Psoas muscle (tissue), 8 donors: ENCODE data around the gene NUFIP1. TPM values are rescaled to one million over a fixed set of nuclear protein-coding genes. Genes with fewer than 3 reads are reported as not detected.
"Not testable (repeated sequence)": the region's sequence is repeated elsewhere in the genome, so short reads cannot be mapped to it uniquely, and the experiment has no call there.

ENCODE experiments used
- ATAC-seq, 4 donors: fragments of 200-7000 bp; cut with Tn5 transposase; one replicate each; pipeline ENCODE4 v1.9.1; 2020; ENCODE audit warnings: moderate library complexity in 3 of 4, mild to moderate bottlenecking in 2 of 4
- DNase-seq, 2 donors: peaks; one replicate each; pipeline ENCODE4 v3.0.0-alpha.2; 2020
- H3K27ac ChIP-seq: fragments of 200-600 bp; one replicate; pipeline ENCODE4 v1.8.0; 2022
- H3K27me3 ChIP-seq, 3 donors: fragments of 200-600 bp in 1 of 3; one replicate each; pipeline versions ENCODE4 v1.6.1 to v1.8.0; 2013 to 2022; ENCODE audit warnings: low read length in 2 of 3, mild to moderate bottlenecking in 2 of 3, moderate library complexity in 1 of 3; ENCODE audit not compliant: insufficient read depth in 3 of 3
- H3K36me3 ChIP-seq, 2 donors: fragments of 200-600 bp in 1 of 2; one replicate each; pipeline versions ENCODE4 v1.6.1 to v1.8.0; 2013 to 2022; ENCODE audit warnings: low read depth in 1 of 2, mild to moderate bottlenecking in 1 of 2, moderate library complexity in 1 of 2; ENCODE audit not compliant: insufficient read depth in 1 of 2
- H3K4me1 ChIP-seq: fragments of 200-600 bp; one replicate; pipeline ENCODE4 v1.8.0; 2022
- H3K4me3 ChIP-seq: fragments of 200-600 bp; one replicate; pipeline ENCODE4 v1.8.0; 2022; ENCODE audit warnings: mild to moderate bottlenecking
- H3K9me3 ChIP-seq: fragments of 200-600 bp; one replicate; pipeline ENCODE4 v1.8.0; 2022
- WGBS, 3 donors: extraction: QIAGEN DNeasy Blood & Tissue Kit; methylation state at CpG; one replicate each; pipeline versions ENCODE4 v1.1.6 to v1.1.7; 2013; 5-methylcytosine and 5-hydroxymethylcytosine counted together
- intact Hi-C, 2 donors: fragments of 100-400 bp; cut with DNase I; formaldehyde crosslinking; loops; one replicate each; pipeline versions ENCODE4 v1.11.0 to v1.14.2; 2022
- polyA plus RNA-seq, 3 donors: library from polyadenylated mRNA; stranded (reverse); fragments of 200-250 nt; gene quantifications; one replicate each; pipeline ENCODE4 v1.2.3, GENCODE V29; 2013
- total RNA-seq, 4 donors: library from RNA; stranded (reverse); fragmentation: NEBNext Ultra II Directional in 2 of 4; extraction: Animal tissue kit (Norgen Biotek cat#: 25700) in 2 of 4; gene quantifications; one replicate each; pipeline versions ENCODE4 v1.2.1 to v1.2.4, GENCODE V29; 2021 to 2023
- TF ChIP-seq, protein P1 (sequence below): fragments of 200-600 bp; IDR thresholded peaks from one replicate; pipeline ENCODE4 v1.8.0; 2022; ENCODE audit warnings: antibody characterized with exemption
- donor health status: healthy with polysubstance abuse.
- donor health status: DM: no; HTN: no; CAD: no; lungs with moderate emphysema.
- donor health status: Bipolar disorder and iron deficiency.
- donor health status: healthy.
- donor health status: DM: yes; HTN: yes; CAD: no.
- donor health status: DM: no; HTN: no; CAD: no.
- donor health status: DM: no; HTN: no; CAD: no.
- donor health status: DM: yes; HTN: yes; CAD: no.

The NUFIP1 gene
- total and polyA plus RNA-seq, 7 donors: 3.4 to 7.5 (median 6.0) TPM

DNA sequence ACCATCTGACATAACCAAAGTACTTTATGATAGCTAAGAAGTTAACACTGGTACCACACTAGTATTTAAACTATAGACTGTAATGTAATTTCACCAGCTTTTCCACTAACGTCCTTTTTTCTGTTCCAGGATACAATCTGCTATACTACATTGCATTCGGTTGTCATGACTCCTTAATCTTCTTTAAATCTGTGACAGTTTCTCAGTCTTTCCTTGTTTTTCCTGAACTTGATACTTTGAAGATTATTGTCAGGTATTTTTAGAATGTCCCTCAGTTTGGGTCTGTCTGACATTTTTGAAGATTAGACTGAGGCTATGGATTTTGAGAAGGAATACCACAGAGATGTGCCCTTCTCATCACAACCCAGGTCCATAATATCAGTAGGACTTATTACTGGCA lies 36.6 kb downstream of the NUFIP1 start:
- DNase-seq: no peak
- H3K4me1 ChIP-seq: peaks cover 30% of the 10 kb centered on the region
- no peaks in the 10 kb centered on the region for H3K9me3 ChIP-seq
- no peak for ATAC-seq
- no peak overlapping the region for H3K27ac ChIP-seq
- no peak overlapping the region for H3K4me3 ChIP-seq
- intact Hi-C loops: no loop called here
- no peaks in the 10 kb centered on the region for H3K27me3 ChIP-seq
- TF ChIP-seq, protein P1, sequence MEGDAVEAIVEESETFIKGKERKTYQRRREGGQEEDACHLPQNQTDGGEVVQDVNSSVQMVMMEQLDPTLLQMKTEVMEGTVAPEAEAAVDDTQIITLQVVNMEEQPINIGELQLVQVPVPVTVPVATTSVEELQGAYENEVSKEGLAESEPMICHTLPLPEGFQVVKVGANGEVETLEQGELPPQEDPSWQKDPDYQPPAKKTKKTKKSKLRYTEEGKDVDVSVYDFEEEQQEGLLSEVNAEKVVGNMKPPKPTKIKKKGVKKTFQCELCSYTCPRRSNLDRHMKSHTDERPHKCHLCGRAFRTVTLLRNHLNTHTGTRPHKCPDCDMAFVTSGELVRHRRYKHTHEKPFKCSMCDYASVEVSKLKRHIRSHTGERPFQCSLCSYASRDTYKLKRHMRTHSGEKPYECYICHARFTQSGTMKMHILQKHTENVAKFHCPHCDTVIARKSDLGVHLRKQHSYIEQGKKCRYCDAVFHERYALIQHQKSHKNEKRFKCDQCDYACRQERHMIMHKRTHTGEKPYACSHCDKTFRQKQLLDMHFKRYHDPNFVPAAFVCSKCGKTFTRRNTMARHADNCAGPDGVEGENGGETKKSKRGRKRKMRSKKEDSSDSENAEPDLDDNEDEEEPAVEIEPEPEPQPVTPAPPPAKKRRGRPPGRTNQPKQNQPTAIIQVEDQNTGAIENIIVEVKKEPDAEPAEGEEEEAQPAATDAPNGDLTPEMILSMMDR: no peak
- 84 to 88% (median 84%) methylated on average over 2 of the region's 2 CpGs for WGBS, 3 donors
- H3K36me3 ChIP-seq: peaks cover 0 to 13% of the 10 kb centered on the region in 2 donors

DNA sequence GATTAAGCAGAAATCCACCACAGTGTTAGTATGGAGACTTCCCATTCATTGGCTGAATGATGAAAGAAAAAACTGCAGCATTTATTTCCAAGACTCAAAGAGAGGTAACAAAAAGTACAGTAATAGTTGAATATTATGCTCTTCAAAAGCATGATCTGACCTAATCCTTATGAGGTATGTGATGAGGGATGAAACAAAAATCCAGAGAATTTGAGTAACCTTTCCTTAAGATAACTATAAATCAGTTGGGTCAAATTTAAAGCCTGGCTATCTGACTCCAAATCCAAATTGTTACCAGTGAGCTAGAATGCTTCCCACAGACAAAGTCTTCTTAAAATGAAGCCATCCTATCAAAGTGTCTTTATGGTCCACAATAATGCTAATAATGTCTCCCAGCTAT lies 38.1 kb downstream of the NUFIP1 start:
- H3K4me1 ChIP-seq: peaks cover 30% of the 10 kb centered on the region
- DNase-seq: no peak
- no peak overlapping the region for H3K27ac ChIP-seq
- H3K36me3 ChIP-seq: peaks cover 0 to 12% of the 10 kb centered on the region in 2 donors
- ATAC-seq: no peak
- TF ChIP-seq, protein P1: no peak
- no peak overlapping the region for H3K4me3 ChIP-seq
- no peaks in the 10 kb centered on the region for H3K27me3 ChIP-seq
- intact Hi-C loops: no loop called here
- no peaks in the 10 kb centered on the region for H3K9me3 ChIP-seq

DNA sequence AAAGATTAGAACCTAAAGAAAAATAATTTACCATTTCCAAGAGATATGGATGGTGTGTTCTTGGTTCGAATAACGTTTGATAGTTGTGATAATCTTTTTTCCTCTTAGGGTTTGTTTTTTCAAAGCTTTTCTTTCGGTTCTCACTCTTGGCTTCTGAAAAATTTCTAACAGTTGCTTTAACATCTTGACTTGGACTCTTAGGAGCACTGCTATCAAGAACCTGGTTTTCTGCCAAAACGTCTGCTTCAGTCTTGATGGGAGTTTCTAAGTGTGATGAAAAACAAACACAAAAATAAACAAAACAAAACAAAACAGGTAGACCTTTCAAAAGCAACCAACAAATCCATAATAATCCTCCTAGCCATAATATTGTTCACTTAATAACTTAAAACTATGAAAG lies 45.9 kb downstream of the NUFIP1 start:
- DNase-seq, ATAC-seq, H3K9me3 ChIP-seq, H3K27me3 ChIP-seq, H3K4me1 ChIP-seq, H3K4me3 ChIP-seq, intact Hi-C loops, H3K27ac ChIP-seq: not testable (repeated sequence)
- H3K36me3 ChIP-seq: peaks cover 0 to 18% of the 10 kb centered on the region in 2 donors
- WGBS, 3 donors: 58 to 74% (median 58%) methylated on average over 4 of the region's 4 CpGs

DNA sequence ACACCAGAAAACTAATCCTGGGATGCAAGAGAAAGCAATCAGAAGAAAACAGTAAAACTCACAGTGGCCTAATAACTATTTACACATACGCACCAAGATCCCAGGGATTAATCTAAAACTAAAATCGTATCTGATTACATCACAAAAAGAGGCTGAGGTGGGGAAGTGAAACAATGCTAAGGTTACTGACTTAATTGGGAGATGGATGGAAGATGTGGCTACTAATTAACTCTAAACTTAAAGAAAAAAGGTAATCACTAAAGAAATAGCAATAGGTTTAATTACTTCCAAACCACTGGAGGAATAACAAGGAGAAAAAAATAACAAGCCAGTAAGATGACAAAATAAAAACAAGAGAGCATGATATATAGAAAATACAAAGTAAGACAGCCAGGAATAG lies 50.4 kb downstream of the NUFIP1 start:
- no peak for ATAC-seq

DNA sequence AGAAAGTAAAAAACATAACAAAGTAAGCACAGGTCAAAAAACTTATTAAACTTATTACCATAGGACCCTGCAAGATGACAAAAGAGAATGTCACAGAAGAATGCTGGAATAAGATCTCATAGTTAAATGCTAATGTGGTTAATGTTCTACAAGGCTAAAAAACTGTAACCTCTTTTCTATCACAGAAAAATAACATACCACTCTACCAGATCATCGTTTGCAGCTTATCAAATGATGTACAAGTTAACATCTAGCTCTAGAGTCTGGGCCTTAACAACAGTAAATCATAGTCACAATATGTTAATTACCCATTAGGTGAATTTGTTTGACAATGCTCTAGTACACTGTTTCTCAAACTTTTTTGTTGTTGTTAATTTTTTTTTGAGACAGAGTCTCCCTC lies 53.0 kb downstream of the NUFIP1 start:
- H3K4me1 ChIP-seq: peaks cover 24% of the 10 kb centered on the region
- no peak overlapping the region for H3K4me3 ChIP-seq
- intact Hi-C loops: no loop called here
- WGBS, 3 donors: 88 to 93% (median 93%) methylated on average over 1 of the region's 1 CpG
- H3K27me3 ChIP-seq: no peaks in the 10 kb centered on the region
- no peaks in the 10 kb centered on the region for H3K9me3 ChIP-seq
- ATAC-seq: no peak
- no peak for DNase-seq
- peaks cover 0 to 5% of the 10 kb centered on the region in 2 donors for H3K36me3 ChIP-seq
- no peak overlapping the region for H3K27ac ChIP-seq
- TF ChIP-seq, protein P1: no peak

More for the DNA sequence above, 50.4 kb downstream of the NUFIP1 start:
- intact Hi-C loops: no loop called here
- 77 to 84% (median 79%) methylated on average over 2 of the region's 2 CpGs for WGBS, 3 donors
- H3K36me3 ChIP-seq: peaks cover 0 to 14% of the 10 kb centered on the region in 2 donors
- no peaks in the 10 kb centered on the region for H3K4me1 ChIP-seq
- no peaks in the 10 kb centered on the region for H3K27me3 ChIP-seq
- DNase-seq: no peak
- no peak overlapping the region for H3K27ac ChIP-seq
- TF ChIP-seq, protein P1: no peak
- H3K4me3 ChIP-seq: no peak overlapping the region
- no peaks in the 10 kb centered on the region for H3K9me3 ChIP-seq
